ENCODE data around the gene MEGF6.

DNA sequence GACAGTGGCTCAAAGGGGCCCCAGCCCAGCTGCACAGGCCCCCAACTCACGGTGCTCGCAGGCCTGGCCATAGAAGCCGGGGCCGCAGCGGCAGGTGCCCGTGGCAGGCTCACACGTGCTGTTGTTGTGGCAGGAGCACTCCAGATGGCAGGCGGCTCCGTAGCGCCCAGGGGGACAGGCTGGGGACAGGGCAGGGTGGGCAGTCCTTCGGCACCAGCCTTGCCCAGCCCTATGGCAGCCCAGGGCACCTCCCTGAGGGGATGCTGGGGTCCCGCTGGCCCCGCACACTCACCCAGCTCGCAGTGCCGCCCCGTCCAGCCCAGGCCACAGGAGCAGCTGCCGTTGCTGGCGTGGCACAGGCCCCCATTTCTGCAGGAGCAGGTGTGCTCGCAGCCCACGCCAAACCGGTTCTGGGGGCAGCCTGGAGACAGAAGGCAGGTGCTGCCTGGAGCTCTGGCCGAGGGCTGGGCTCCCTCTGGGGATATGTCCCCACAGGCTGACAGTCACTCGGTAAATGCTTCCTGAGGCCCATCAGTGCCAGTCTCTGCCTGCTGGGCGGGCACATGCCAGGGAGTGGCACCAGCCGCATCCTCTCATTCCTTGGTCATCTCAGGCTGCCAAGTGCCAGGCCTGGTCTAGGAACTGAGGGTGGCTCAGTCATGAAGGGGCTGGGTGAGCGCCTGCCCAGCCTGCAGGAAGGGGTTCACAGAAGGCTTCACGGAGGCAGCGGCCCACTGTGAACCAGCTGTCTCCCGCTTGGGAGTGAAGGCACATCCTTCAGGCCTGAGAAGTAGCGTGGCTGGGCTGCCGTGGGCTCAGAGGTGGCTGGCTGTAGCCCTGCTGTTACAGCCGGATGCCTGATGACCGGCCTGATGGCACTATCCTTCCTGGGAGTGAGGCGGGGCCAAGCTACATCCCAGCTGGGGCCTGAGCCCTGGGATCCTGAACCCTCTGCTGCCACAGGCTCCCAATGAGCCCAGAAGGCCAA, 116.7 kb downstream of the MEGF6 start:
- TF ChIP-seq POLR2A (IDR thresholded peaks at IDR 0.05; ENCODE audit: low read length) (no peak), GATA1 (IDR thresholded peaks at IDR 0.05; ENCODE audit: low read depth, low read length) (no peak)

Measured in erythroblast (primary cell).